Measurements from ENCODE around the gene NCOA7. TPM values are rescaled to one million over a fixed set of nuclear protein-coding genes. Genes with fewer than 3 reads are reported as not detected.
A peak's percentile ranks its signal among the peaks of the same experiment; 100 is the strongest.

The NCOA7 gene
- total and polyA plus RNA-seq, 12 donors, result 24.5 to 180 (median 70.8) TPM

- peak overlapping the region in 1 of 5 donors; percentile 1 for H3K27ac ChIP-seq
- no peaks in the 10 kb centered on the region for H3K9me3 ChIP-seq (replicated peaks in 1 of 3)
- intact Hi-C loops (cut with DNase I), result no loop called here
- H3K4me1 ChIP-seq (replicated peaks in 1 of 2), result peaks cover 21 to 63% of the 10 kb centered on the region in 2 donors
- no peaks in the 10 kb centered on the region for H3K27me3 ChIP-seq
- WGBS, 4 donors, result 70 to 81% (median 77%) methylated on average over 2 of the region's 2 CpGs
- no peak for TF ChIP-seq CTCF (IDR thresholded peaks at IDR 0.05)
- no peak for TF ChIP-seq POLR2A (IDR thresholded peaks at IDR 0.05)
- peaks cover 0 to 13% of the 10 kb centered on the region in 2 donors for H3K36me3 ChIP-seq (replicated peaks in 1 of 2)
- no peak overlapping the region for H3K4me3 ChIP-seq
- no peak for DNase-seq
These were observed 32.4 kb downstream of the NCOA7 start for GRCh38 chr6:125823180-125823579.

- Histone ChIP-seq H3K27me3 (no peaks in the 10 kb centered on the region), H3K4me1 (replicated peaks in 1 of 2) (peaks cover 7 to 50% of the 10 kb centered on the region in 2 donors), H3K9me3 (replicated peaks in 1 of 3) (no peaks in the 10 kb centered on the region), H3K36me3 (replicated peaks in 1 of 2) (peaks cover 0 to 8% of the 10 kb centered on the region in 2 donors), H3K4me3 (no peak overlapping the region), H3K27ac (peak overlapping the region in 1 of 5 donors; percentile 1)
- intact Hi-C loops (cut with DNase I), result no loop called here
- no peak for DNase-seq
- TF ChIP-seq POLR2A (IDR thresholded peaks at IDR 0.05) (no peak), CTCF (IDR thresholded peaks at IDR 0.05) (no peak)
- 83 to 89% (median 85%) methylated on average over 8 of the region's 8 CpGs for WGBS, 4 donors
These were observed 34.4 kb downstream of the NCOA7 start for GRCh38 chr6:125824946-125825771.

- Histone ChIP-seq H3K36me3 (replicated peaks in 1 of 2) (no peaks in the 10 kb centered on the region), H3K4me3 (no peak overlapping the region), H3K4me1 (replicated peaks in 1 of 2) (peaks cover 15 to 51% of the 10 kb centered on the region in 2 donors), H3K9me3 (replicated peaks in 1 of 3) (no peaks in the 10 kb centered on the region), H3K27ac (no peak overlapping the region), H3K27me3 (no peaks in the 10 kb centered on the region)
- intact Hi-C loops (cut with DNase I), result no loop called here
- TF ChIP-seq POLR2A (IDR thresholded peaks at IDR 0.05) (no peak), CTCF (IDR thresholded peaks at IDR 0.05) (no peak)
- WGBS, 4 donors, result 96 to 98% (median 96%) methylated on average over 9 of the region's 9 CpGs
- DNase-seq, result no peak
These were observed 36.1 kb downstream of the NCOA7 start for GRCh38 chr6:125826695-125827463.

- Histone ChIP-seq H3K9me3 (replicated peaks in 1 of 3) (no peaks in the 10 kb centered on the region), H3K36me3 (replicated peaks in 1 of 2) (no peaks in the 10 kb centered on the region), H3K4me3 (no peak overlapping the region), H3K4me1 (replicated peaks in 1 of 2) (peaks cover 21 to 51% of the 10 kb centered on the region in 2 donors), H3K27ac (peak overlapping the region in 1 of 5 donors; percentile 3), H3K27me3 (no peaks in the 10 kb centered on the region)
- intact Hi-C loops (cut with DNase I), result no loop called here
- 66 to 75% (median 70%) methylated on average over 2 of the region's 2 CpGs for WGBS, 4 donors
- TF ChIP-seq CTCF (IDR thresholded peaks at IDR 0.05) (no peak), POLR2A (IDR thresholded peaks at IDR 0.05) (no peak)
- DNase-seq, result no peak
These were observed 37.1 kb downstream of the NCOA7 start for GRCh38 chr6:125827788-125828320.

Measured in adrenal gland (tissue), 12 donors.